Skeletal muscle satellite cell (primary cell): ENCODE results near the gene TEX11.
"Not testable (repeated sequence)": the region's sequence is repeated elsewhere in the genome, so short reads cannot be mapped to it uniquely, and the experiment has no call there.

Source experiments
- H3K27me3 ChIP-seq: 2 replicates; pipeline ENCODE4 v1.7.0; 2013; ENCODE audit warnings: low read length; ENCODE audit not compliant: control insufficient read depth, insufficient read depth
- H3K36me3 ChIP-seq: 2 replicates; pipeline ENCODE4 v1.7.0; 2013; ENCODE audit warnings: mild to moderate bottlenecking, control low read depth, low read length; ENCODE audit not compliant: insufficient read depth
- H3K4me1 ChIP-seq: 2 replicates; pipeline ENCODE4 v1.7.0; 2013; ENCODE audit warnings: low read length; ENCODE audit not compliant: control insufficient read depth, insufficient read depth
- H3K4me2 ChIP-seq: 2 replicates; pipeline ENCODE4 v1.7.0; 2013; ENCODE audit warnings: mild to moderate bottlenecking, low read length
- H3K4me3 ChIP-seq: 2 replicates; pipeline ENCODE4 v1.7.0; 2013; ENCODE audit warnings: low read length
- H3K9ac ChIP-seq: 2 replicates; pipeline ENCODE4 v1.7.0; 2013; ENCODE audit warnings: mild to moderate bottlenecking, low read depth, low read length, moderate library complexity
- H3K9me3 ChIP-seq: replicated peaks from 2 replicates; pipeline ENCODE4 v1.7.0; 2013; ENCODE audit warnings: mild to moderate bottlenecking, control low read depth, low read length

Gene TEX11

DNA sequence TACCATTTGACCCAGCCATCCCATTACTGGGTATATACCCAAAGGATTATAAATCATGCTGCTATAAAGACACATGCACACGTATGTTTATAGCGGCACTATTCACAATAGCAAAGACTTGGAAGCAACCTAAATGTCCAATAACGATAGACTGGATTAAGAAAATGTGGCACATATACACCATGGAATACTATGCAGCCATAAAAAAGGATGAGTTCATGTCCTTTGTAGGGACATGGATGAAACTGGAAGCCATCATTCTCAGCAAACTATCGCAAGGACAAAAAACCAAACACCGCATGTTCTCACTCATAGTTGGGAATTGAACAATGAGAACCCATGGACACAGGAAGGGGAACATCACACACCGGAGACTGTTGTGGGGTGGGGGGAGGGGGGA lies 64.4 kb downstream of the TEX11 start:
- H3K4me2 ChIP-seq, H3K27me3 ChIP-seq, H3K36me3 ChIP-seq, H3K4me1 ChIP-seq, H3K9me3 ChIP-seq, H3K4me3 ChIP-seq, H3K9ac ChIP-seq: not testable (repeated sequence)

DNA sequence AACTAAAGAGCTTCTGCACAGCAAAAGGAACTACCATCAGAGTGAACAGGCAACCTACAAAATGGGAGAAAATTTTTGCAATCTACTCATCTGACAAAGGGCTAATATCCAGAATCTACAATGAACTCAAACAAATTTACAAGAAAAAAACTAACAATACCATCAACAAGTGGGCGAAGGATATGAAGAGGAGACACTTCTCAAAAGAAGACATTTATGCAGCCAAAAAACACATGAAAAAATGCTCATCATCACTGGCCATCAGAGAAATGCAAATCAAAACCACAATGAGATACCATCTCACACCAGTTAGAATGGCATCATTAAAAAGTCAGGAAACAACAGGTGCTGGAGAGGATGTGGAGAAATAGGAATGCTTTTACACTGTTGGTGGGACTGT lies 64.9 kb downstream of the TEX11 start:
- not testable (repeated sequence) for H3K36me3 ChIP-seq, H3K9me3 ChIP-seq, H3K4me3 ChIP-seq, H3K27me3 ChIP-seq, H3K4me1 ChIP-seq, H3K4me2 ChIP-seq, H3K9ac ChIP-seq

DNA sequence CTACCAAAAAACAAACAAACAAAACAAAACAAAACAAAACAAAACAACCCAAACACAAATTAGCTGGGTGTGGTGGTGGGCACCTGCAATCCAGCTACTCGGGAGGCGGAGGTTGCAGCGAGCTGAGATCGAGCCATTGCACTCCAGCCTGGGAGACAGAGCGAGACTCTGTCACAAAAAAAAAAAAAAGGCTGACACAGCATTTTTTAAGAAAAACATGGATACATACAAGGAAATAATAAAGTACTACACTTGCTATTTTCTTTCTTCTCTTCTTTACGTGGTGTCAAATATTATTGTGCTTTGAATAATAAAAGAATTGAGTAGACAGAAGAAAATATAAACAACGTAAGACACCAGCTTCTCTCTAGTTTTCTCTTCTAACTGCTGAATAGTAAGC lies 73.9 kb downstream of the TEX11 start:
- Histone ChIP-seq H3K27me3 (peaks cover 4% of the 10 kb centered on the region), H3K9me3 (no peaks in the 10 kb centered on the region), H3K4me3 (no peak overlapping the region), H3K4me1 (no peaks in the 10 kb centered on the region), H3K36me3 (no peaks in the 10 kb centered on the region), H3K9ac (no peak overlapping the region), H3K4me2 (no peak overlapping the region)

DNA sequence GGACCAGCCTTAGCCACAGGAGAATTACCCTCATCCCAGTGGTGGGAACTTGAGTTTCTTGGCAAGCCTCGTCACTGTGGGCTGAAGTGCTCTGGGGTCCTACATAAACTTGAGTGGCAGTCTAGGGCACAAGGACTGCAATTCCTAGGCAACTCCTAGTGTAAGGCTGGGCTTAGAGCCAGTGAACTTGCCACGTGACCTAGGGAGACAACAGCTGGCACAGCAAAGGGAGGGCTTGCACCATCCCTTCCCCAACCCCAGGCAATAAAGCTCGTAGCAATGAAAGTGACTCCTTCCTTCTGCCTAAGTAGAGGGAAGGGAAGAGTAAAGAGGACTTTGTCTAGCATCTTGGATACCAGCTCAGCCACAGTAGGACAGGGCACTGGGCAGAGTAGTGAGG lies 81.8 kb downstream of the TEX11 start:
- Histone ChIP-seq H3K4me3 (no peak overlapping the region), H3K9ac (no peak overlapping the region), H3K27me3 (peaks cover 4% of the 10 kb centered on the region), H3K4me2 (no peak overlapping the region), H3K4me1 (no peaks in the 10 kb centered on the region), H3K36me3 (no peaks in the 10 kb centered on the region), H3K9me3 (no peaks in the 10 kb centered on the region)

DNA sequence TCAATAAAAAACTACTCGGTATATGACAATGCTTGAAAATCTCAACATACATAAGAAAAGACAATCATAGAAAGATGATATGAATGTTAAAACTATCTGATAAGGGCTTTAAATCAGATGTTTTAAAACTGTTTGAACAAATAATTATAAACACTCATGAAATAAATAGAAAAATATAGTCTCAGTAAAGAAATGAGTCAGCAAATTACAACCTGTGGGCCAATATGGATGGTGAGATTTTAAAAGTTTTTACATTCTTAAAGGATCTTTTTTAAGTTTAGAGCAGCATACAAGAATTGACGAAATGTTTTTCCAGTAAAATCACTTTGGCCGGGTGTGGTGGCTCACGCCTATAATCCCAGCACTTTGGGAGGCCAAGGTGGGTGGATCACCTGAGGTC lies 83.1 kb downstream of the TEX11 start:
- Histone ChIP-seq H3K4me2 (no peak overlapping the region), H3K4me3 (no peak overlapping the region), H3K27me3 (no peaks in the 10 kb centered on the region), H3K9me3 (no peaks in the 10 kb centered on the region), H3K4me1 (no peaks in the 10 kb centered on the region), H3K36me3 (no peaks in the 10 kb centered on the region), H3K9ac (no peak overlapping the region)

DNA sequence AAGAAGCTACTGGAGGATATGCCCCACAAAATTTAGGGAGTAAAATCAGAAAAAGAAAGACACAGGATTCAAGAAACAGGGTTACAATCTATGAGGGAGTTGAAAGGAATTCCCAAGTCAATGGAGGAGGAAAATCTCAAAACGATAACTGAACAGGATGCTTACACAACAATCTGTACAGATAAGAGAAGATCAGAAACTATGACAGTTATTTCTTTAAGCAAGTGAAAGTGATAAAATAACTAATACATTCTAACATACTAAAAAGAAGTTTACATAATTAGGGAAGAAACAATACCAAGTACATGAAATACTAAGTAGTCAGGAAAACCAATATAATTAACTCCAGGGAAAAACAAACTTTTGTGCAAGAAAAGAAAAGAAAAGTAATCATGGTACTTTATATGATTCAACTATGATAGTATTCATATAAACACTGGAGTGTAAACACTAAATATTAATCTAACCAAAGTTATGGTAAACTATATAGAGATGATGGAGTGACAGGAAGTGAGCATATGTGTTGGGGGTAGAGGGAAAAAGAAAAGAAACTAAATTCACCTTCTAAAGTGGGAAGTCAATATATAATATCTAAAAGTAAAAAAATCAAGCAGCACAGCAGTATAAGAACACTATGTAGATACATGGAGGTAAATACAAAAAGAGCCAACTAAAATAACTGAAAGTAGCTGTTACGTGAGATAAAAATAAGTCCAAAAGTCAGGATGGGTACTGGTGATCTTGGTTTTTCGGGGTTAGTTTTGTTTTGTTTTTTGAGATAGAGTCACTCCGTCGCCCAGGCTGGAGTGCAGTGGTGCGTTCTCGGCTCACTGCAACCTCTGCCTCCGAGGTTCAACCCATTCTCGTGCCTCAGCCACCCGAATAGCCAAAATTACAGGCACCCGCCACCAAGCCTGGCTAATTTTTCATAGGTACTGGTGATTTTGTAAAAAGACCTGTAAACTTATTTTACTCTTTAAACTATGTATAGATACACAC lies 99.3 kb downstream of the TEX11 start:
- Histone ChIP-seq H3K4me2 (no peak overlapping the region), H3K9ac (no peak overlapping the region), H3K4me3 (no peak overlapping the region), H3K4me1 (no peaks in the 10 kb centered on the region), H3K36me3 (no peaks in the 10 kb centered on the region), H3K9me3 (no peaks in the 10 kb centered on the region), H3K27me3 (no peaks in the 10 kb centered on the region)

DNA sequence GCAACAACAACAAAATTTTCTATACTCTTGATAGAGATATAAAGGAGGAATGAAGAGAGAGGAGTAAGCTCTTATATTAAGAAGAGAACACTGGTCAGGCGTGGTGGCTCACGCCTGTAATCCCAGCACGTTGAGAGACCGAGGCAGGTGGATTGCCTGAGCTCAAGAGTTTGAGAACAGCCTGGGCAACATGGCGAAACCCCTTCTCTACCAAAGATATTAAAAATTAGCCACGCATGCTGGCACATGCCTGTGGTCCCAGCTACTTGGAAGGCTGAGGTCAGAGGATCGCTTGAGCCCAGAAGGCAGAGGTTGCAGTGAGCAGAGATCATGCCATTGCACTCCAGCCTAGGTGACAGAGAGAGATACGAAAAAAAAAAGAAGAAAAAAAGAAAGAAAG lies 102.4 kb downstream of the TEX11 start:
- Histone ChIP-seq H3K4me2 (no peak overlapping the region), H3K9me3 (no peaks in the 10 kb centered on the region), H3K27me3 (no peaks in the 10 kb centered on the region), H3K4me3 (no peak overlapping the region), H3K4me1 (no peaks in the 10 kb centered on the region), H3K36me3 (no peaks in the 10 kb centered on the region), H3K9ac (no peak overlapping the region)

DNA sequence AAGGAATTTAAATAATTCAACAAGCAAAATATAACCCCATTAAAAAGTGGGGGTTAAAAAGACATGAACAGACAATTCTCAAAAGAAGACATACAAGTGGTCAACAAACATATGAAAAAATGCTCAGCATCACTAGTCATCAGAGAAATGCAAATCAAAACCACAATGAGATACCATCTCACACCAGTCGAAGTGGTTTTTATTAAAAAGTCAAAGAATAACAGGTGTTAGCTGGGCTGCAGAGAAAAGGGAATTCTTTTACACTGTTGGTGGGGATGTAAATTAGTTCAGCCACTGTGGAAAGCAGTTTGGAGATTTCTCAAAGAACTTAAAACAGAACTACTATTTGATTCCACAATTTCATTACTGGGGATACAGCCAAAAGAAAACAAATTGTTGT lies 111.8 kb downstream of the TEX11 start:
- H3K36me3 ChIP-seq, H3K4me2 ChIP-seq, H3K4me1 ChIP-seq, H3K27me3 ChIP-seq, H3K4me3 ChIP-seq, H3K9ac ChIP-seq, H3K9me3 ChIP-seq: not testable (repeated sequence)

DNA sequence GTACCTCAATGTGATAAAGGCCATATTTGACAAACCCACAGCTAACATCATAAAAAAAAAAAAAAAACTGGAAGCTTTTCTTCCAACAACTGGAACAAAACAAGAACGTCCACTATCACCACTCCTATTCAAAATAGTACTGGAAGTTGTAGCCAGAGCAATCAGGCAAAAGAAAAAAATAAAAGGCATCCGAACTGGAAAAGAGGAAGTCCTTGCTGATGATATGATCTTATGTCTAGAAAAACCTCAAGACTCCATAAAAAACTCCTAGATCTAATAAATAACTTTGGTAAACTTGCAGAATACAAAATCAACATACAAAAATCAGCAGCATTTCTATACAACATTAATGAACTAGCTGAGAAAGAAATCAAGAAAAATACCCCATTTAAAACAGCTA lies 134.3 kb downstream of the TEX11 start:
- no peaks in the 10 kb centered on the region for H3K4me1 ChIP-seq
- H3K27me3 ChIP-seq: no peaks in the 10 kb centered on the region
- H3K36me3 ChIP-seq: no peaks in the 10 kb centered on the region
- no peak overlapping the region for H3K4me3 ChIP-seq
- H3K4me2 ChIP-seq: no peak overlapping the region
- H3K9ac ChIP-seq: no peak overlapping the region
- no peaks in the 10 kb centered on the region for H3K9me3 ChIP-seq

DNA sequence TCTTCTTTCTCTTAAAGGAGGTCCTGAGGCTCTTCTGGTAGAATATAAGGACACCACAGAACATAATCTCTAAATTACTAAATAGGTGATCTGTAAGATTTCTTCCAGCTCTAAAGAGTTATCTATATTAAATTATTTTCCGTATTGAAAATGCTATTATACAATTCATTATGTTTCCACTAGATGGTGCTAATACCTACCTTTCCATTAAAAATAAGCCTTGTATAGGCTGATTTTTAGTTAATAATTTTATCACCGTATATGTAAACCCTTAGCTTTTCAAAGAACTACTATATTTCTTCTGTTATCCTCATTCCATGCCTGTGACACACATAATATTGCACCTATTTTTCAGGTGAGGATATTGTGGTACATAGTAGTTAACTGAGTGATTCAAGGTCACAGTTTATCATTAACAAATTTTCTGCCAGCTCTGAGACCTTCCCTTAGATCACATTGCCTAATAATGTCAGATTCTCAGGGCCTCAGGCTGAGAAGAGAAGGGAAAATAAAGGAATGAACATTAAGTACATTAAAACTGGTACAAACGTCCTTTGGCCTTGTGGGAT lies 138.8 kb downstream of the TEX11 start:
- H3K4me1 ChIP-seq: no peaks in the 10 kb centered on the region
- no peak overlapping the region for H3K4me2 ChIP-seq

DNA sequence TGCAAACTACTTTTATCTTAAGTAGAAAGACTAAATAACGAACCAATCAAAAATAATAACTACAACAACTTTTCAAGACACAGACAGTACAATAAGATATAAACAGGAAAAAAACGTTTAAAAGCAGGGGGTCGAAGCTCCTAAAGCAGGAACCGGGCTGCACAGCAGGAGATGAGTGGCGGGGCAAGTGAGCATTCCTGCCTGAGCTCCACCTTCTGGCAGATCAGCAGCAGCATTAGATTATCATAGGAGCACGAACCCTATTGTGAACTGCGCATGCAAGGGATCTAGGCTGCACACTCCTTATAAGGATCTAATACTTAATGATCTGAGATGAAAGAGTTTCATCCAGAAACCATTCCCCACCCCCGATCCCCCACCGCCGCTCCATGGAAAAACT lies 146.2 kb downstream of the TEX11 start:
- H3K9me3 ChIP-seq: no peaks in the 10 kb centered on the region
- H3K36me3 ChIP-seq: no peaks in the 10 kb centered on the region
- H3K27me3 ChIP-seq: no peaks in the 10 kb centered on the region
- H3K9ac ChIP-seq: no peak overlapping the region
- H3K4me2 ChIP-seq: no peak overlapping the region
- no peak overlapping the region for H3K4me3 ChIP-seq
- H3K4me1 ChIP-seq: no peaks in the 10 kb centered on the region

More for the DNA sequence above, 138.8 kb downstream of the TEX11 start:
- no peaks in the 10 kb centered on the region for H3K36me3 ChIP-seq
- no peak overlapping the region for H3K4me3 ChIP-seq
- no peak overlapping the region for H3K9ac ChIP-seq
- H3K9me3 ChIP-seq: no peaks in the 10 kb centered on the region
- no peaks in the 10 kb centered on the region for H3K27me3 ChIP-seq

DNA sequence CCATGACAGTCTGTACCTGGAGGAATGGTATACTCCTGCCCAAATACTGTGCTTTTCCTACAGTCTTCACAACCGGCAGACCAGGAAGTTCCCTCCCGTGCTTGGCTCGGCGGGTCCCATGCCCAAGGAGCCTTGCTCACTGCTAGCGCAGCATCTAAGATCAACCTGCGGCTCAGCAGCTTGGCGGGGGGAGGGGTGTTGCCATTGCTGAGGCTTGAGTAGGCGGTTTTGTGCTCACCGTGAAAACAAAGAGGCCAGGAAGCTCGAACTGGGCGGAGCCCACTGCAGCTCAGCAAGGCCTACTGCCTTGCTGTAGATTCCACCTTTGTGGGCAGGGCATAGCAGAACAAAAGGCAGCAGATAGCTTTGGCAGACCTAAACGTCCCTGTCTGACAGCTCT lies 152.7 kb downstream of the TEX11 start:
- H3K4me3 ChIP-seq: no peak overlapping the region
- no peaks in the 10 kb centered on the region for H3K4me1 ChIP-seq
- H3K9me3 ChIP-seq: no peaks in the 10 kb centered on the region
- H3K9ac ChIP-seq: no peak overlapping the region
- no peak overlapping the region for H3K4me2 ChIP-seq
- no peaks in the 10 kb centered on the region for H3K36me3 ChIP-seq
- H3K27me3 ChIP-seq: no peaks in the 10 kb centered on the region
